A673 (cell line): ENCODE data around the gene APBB2.

Source experiments
- EZH2 ChIP-seq: fragments of 200-600 bp; sonication (generic); IDR thresholded peaks from 2 replicates; pipeline ENCODE4 v1.6.1; 2017; ENCODE audit warnings: borderline replicate concordance, low read depth, mild to moderate bottlenecking, mixed read lengths, antibody characterized with exemption, low read length; ENCODE audit not compliant: poor library complexity, severe bottlenecking
- TF ChIP-seq, protein P1 (sequence below): fragments of 300-800, 200-600 bp; sonication (generic); conservative IDR thresholded peaks from 2 replicates; pipeline ENCODE4 v1.5.1; 2017; ENCODE audit warnings: low read depth, mild to moderate bottlenecking, antibody characterized with exemption, low read length, moderate library complexity, mixed read lengths

DNA sequence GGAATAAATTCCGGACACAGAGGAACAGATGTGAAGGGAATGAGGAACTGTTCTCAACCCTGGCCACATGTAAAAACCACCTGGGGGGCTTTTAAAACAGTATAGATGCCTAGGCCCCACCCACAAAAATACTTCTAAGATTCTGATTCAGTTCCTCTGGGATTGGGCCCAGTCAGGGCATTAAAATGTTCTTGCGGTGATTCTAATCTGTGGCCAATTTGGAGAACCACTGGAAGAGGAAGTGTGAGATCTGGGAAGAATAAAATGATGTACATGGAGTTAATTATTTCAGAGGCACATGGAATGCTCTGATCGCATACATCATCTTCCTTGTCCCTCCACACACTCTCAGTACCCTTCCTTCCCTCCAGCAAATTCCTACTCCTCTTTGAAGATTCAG lies 192.2 kb downstream of the APBB2 start:
- TF ChIP-seq, protein P1, sequence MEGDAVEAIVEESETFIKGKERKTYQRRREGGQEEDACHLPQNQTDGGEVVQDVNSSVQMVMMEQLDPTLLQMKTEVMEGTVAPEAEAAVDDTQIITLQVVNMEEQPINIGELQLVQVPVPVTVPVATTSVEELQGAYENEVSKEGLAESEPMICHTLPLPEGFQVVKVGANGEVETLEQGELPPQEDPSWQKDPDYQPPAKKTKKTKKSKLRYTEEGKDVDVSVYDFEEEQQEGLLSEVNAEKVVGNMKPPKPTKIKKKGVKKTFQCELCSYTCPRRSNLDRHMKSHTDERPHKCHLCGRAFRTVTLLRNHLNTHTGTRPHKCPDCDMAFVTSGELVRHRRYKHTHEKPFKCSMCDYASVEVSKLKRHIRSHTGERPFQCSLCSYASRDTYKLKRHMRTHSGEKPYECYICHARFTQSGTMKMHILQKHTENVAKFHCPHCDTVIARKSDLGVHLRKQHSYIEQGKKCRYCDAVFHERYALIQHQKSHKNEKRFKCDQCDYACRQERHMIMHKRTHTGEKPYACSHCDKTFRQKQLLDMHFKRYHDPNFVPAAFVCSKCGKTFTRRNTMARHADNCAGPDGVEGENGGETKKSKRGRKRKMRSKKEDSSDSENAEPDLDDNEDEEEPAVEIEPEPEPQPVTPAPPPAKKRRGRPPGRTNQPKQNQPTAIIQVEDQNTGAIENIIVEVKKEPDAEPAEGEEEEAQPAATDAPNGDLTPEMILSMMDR: no peak
- TF ChIP-seq EZH2: no peak
